GM23248 (cell line): ENCODE measurements around the gene INPPL1.

ENCODE experiments used
- EZH2 ChIP-seq: fragments of 200-600 bp; sonication (generic); IDR thresholded peaks from 2 replicates; pipeline ENCODE4 v1.6.1; 2018; ENCODE audit warnings: antibody characterized with exemption, mild to moderate bottlenecking; ENCODE audit not compliant: insufficient read depth, poor library complexity, severe bottlenecking
- EZH2phosphoT487 ChIP-seq: fragments of 200-600 bp; sonication (generic); IDR thresholded peaks from 2 replicates; pipeline ENCODE4 v1.6.1; 2018; ENCODE audit warnings: antibody characterized with exemption, moderate library complexity, mild to moderate bottlenecking, low read depth; ENCODE audit not compliant: insufficient read depth

DNA sequence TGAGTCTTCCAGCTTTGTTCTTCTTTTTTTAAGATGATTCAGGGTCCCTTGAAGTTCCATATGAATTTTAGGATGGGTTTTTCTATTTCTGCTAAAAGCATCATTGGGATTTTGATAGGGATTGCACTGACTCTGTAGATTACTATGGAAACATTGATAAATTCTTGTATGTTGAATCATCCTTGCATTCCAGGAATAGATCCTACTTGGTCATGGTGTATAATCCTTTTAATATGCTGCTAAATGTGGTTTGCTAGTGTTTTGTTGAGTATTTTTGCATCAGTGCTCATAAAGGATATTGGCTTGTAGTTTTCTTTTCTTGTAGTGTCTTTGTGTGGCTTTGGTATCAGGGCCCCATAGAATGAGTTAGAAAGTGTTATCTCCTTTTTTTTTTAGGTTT lies 54.3 kb downstream of the INPPL1 start:
- TF ChIP-seq EZH2 (no peak), EZH2phosphoT487 (no peak)
